GM21528 (cell line): ENCODE measurements around the gene AIMP1.
"Not testable (repeated sequence)": the region's sequence is repeated elsewhere in the genome, so short reads cannot be mapped to it uniquely, and the experiment has no call there.

Source experiments
- ATAC-seq: cut with Tn5 transposase; IDR thresholded peaks from one replicate; pipeline ENCODE4 v1.9.1; 2021; ENCODE audit warnings: mild to moderate bottlenecking, moderate library complexity; ENCODE audit not compliant: unreplicated experiment, low FRiP score

Gene AIMP1

DNA sequence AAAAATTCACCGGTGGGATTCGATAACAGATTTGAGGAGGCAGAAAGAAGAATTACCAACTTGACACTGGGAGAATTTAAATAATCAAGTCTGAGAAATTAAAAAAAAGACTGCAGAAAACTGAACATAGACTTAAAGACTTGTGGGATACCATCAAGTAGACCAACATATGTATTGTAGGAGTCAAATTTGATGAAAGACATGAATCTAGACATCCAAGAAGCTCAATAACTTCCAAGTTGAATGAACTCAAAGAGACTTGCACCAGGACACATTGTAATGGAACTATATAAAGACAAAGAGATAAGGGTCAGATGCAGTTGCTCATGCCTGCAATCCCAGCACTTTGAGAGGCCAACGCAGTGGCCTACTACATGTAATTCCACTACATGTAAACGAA lies 82.5 kb downstream of the AIMP1 start:
- ATAC-seq: not testable (repeated sequence)
